Activated CD8-positive, alpha-beta T cell treated with anti-CD3 and anti-CD28 coated beads for 36 hours (primary cell): ENCODE results near the gene RIPOR3. TPM values are rescaled to one million over a fixed set of nuclear protein-coding genes. Genes with fewer than 3 reads are reported as not detected.

Source experiments
- ATAC-seq: fragments of 200-7000 bp; cut with Tn5 transposase; one replicate; pipeline ENCODE4 v1.10.0; 2021; ENCODE audit warnings: mild to moderate bottlenecking, moderate library complexity
- CTCF ChIA-PET: fragments of 350-600 bp; sonication (Branson Sonifier 250); formaldehyde crosslinking; loops from one replicate; lab custom pipeline; 2021; ENCODE audit warnings: antibody characterized with exemption; lab: Charles Lee
- POLR2A ChIA-PET: fragments of 350-600 bp; sonication (Branson Sonifier 250); formaldehyde crosslinking; loops from one replicate; lab custom pipeline; 2021; ENCODE audit warnings: antibody characterized with exemption; lab: Charles Lee
- DNase-seq: peaks from one replicate; pipeline ENCODE4 v3.0.0-alpha.2; 2020
- H3K27ac Mint-ChIP-seq: one replicate; pipeline ENCODE4 v1.8.0; 2021; ENCODE audit warnings: mild to moderate bottlenecking, mixed read lengths
- H3K27me3 Mint-ChIP-seq: one replicate; pipeline ENCODE4 v1.8.0; 2021; ENCODE audit warnings: mixed read lengths
- H3K36me3 Mint-ChIP-seq: one replicate; pipeline ENCODE4 v1.8.0; 2021; ENCODE audit warnings: low read depth, mixed read lengths
- H3K4me1 Mint-ChIP-seq: one replicate; pipeline ENCODE4 v1.8.0; 2021; ENCODE audit warnings: low read depth, mixed read lengths
- H3K4me3 Mint-ChIP-seq: one replicate; pipeline ENCODE4 v1.8.0; 2021; ENCODE audit warnings: mild to moderate bottlenecking, moderate library complexity, mixed read lengths
- H3K9me3 Mint-ChIP-seq: one replicate; pipeline ENCODE4 v1.8.0; 2021; ENCODE audit warnings: mixed read lengths
- intact Hi-C: fragments of 100-400 bp; cut with micrococcal nuclease; formaldehyde crosslinking; loops from one replicate; pipeline ENCODE4 v1.10.0; 2022
- total RNA-seq, 2 experiments: library from RNA; stranded (reverse); gene quantifications; one replicate each; pipeline ENCODE4 v1.2.3, GENCODE V29; 2021
- TF ChIP-seq, protein P1 (sequence below): fragments of 200-600 bp; IDR thresholded peaks from one replicate; pipeline ENCODE4 v1.8.0; 2022; ENCODE audit warnings: antibody characterized with exemption, mild to moderate bottlenecking

RIPOR3 gene
- total RNA-seq, 2 experiments from 2014 or later, result not detected

DNA sequence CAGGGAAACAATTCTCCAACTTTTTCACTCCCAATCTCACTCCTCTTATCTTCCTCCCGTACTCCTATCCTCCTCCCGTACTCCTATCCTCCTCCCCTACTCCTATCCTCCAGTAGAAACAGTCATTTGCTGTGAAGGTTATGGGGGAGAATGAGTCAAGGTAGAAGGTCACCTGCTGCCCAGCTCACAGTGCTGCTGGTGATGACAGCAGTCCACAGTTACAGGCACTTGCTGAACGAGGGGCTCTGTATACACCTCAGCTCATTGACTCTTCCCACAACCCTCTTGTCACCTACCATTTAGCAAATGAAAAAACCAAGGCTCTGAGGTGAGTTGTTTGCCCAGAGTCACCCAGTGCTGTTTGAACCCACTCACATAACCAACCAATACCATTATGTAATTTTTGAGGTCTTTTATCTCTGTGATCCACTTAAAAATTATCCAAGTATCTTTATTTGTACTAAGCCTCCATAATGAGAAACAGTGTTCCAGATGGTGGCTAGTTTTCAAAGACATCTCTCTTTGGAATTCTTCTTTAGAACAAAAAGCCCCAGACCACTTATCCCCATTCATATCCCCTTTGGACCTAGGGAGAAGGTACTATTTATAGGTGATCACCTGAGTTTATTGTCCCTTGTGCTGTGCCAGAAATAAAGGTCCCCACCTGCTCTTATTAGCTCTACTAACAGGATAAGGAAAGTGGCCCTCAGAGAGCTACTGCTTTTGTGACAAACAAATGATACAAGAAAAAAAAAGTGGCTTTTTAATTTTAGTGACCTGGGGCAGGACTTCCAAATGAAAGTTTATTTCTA lies 128.0 kb downstream of the RIPOR3 start:
- ATAC-seq, result peak; percentile 53
- intact Hi-C loops, result loop anchor here (5.0 kb wide), 1 partner anchor 46 kb away; no protein-coding TSS in a partner anchor
- TF ChIP-seq, protein P1, sequence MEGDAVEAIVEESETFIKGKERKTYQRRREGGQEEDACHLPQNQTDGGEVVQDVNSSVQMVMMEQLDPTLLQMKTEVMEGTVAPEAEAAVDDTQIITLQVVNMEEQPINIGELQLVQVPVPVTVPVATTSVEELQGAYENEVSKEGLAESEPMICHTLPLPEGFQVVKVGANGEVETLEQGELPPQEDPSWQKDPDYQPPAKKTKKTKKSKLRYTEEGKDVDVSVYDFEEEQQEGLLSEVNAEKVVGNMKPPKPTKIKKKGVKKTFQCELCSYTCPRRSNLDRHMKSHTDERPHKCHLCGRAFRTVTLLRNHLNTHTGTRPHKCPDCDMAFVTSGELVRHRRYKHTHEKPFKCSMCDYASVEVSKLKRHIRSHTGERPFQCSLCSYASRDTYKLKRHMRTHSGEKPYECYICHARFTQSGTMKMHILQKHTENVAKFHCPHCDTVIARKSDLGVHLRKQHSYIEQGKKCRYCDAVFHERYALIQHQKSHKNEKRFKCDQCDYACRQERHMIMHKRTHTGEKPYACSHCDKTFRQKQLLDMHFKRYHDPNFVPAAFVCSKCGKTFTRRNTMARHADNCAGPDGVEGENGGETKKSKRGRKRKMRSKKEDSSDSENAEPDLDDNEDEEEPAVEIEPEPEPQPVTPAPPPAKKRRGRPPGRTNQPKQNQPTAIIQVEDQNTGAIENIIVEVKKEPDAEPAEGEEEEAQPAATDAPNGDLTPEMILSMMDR, result no peak
- Mint-ChIP-seq H3K27ac (peak overlapping the region; percentile 66), H3K4me1 (peaks cover 74% of the 10 kb centered on the region), H3K9me3 (no peaks in the 10 kb centered on the region), H3K4me3 (no peak overlapping the region), H3K36me3 (peaks cover 54% of the 10 kb centered on the region), H3K27me3 (no peaks in the 10 kb centered on the region)
- DNase-seq, result peak; percentile 40
- CTCF ChIA-PET, result interaction anchor here (1.1 to 1.9 kb wide), 5 partner anchors 10 to 37 kb away, joined by 3 to 5 read pairs (median 4); no protein-coding TSS in a partner anchor
- POLR2A ChIA-PET, result interaction anchor here (1.0 to 5.8 kb wide), 7 partner anchors 10 to 52 kb away, joined by 3 to 42 read pairs (median 4); partner anchors contain the start of gene PTPN1

DNA sequence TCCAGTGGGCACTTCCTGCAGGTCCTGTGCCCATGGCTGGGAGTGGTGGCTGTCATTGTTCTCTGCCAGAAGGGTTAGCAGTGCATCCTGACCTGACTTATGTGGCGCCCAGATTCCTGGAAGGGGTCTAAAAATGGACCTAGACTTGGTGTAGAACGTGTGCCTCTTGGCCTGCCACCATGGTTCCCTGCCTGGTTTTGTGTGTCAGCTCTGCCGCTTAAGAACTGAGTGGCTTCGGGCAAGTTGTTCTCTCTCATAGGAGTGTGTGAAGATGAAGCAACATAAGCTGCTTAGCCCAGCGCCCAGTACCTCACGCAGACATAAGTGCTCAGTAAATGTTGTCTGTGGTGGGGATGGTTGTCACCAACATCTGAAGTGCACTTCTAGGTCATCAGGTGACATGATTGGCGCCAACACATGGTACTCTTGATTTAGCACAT lies 129.1 kb downstream of the RIPOR3 start:
- DNase-seq (no peak), ATAC-seq (no peak)
- H3K27me3 Mint-ChIP-seq, result no peaks in the 10 kb centered on the region
- H3K27ac Mint-ChIP-seq, result peak overlapping the region; percentile 94
- TF ChIP-seq, protein P1, result no peak
- ChIA-PET CTCF (interaction anchor here (1.1 to 1.9 kb wide), 7 partner anchors 8 to 187 kb away, joined by 3 to 10 read pairs (median 6); partner anchors contain the start of gene PTPN1), POLR2A (interaction anchor here (1.0 to 5.8 kb wide), 9 partner anchors 10 to 65 kb away, joined by 3 to 42 read pairs (median 5); partner anchors contain the start of gene PTPN1)
- intact Hi-C loops, result loop anchor here (5.0 kb wide), 1 partner anchor 45 kb away; no protein-coding TSS in a partner anchor
- peaks cover 70% of the 10 kb centered on the region for H3K4me1 Mint-ChIP-seq
- H3K4me3 Mint-ChIP-seq, result no peak overlapping the region
- H3K36me3 Mint-ChIP-seq, result peaks cover 49% of the 10 kb centered on the region
- H3K9me3 Mint-ChIP-seq, result no peaks in the 10 kb centered on the region

DNA sequence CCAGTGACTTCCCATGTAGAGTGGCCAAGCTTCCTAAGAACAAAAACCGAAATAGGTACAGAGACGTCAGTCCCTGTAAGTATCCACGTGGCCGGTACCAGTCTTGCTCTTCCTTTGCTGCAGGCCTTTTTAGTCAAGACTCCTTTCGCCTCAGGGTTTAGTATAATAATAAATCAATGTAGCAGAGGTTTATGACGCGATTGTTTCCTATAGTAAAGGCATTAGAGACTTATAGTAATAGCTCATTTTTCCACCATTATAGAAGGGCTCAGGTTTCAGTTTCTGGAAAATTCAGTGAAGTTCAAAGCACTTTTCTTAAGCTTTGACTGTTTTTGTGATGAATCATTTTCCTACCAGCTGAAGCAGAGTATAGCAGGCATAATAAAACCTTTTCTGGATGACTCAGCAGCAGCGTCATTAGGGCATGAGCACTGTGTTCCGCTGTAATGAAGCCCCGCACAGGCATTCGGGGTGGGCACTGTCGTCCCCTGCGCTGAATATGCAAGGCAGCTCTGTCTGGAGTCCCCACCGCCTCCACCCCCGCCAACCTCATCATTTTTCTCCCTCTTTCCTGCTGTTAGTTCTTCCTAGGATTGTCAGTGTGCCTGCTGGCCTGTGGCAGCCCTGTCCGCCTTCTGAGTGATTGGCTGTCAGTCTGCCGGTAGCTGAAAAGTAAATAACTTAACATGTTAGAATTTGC lies 129.8 kb downstream of the RIPOR3 start:
- intact Hi-C loops, result loop anchor here (5.0 kb wide), 1 partner anchor 44 kb away; no protein-coding TSS in a partner anchor
- DNase-seq, result peak; percentile 87

GRCh38 chr20:50560867-50561266 lies 130.5 kb downstream of the RIPOR3 start:
- ChIA-PET POLR2A (interaction anchor here (0.6 to 5.8 kb wide), 11 partner anchors 9 to 77 kb away, joined by 3 to 42 read pairs (median 5); partner anchors contain the start of gene PTPN1), CTCF (interaction anchor here (0.9 to 1.9 kb wide), 9 partner anchors 9 to 189 kb away, joined by 3 to 13 read pairs (median 6); partner anchors contain the start of gene PTPN1)
- Mint-ChIP-seq H3K4me3 (peak overlapping the region; percentile 50), H3K27ac (peak overlapping the region; percentile 94), H3K36me3 (peaks cover 54% of the 10 kb centered on the region), H3K9me3 (no peaks in the 10 kb centered on the region), H3K27me3 (no peaks in the 10 kb centered on the region), H3K4me1 (peaks cover 67% of the 10 kb centered on the region)
- no peak for DNase-seq
- TF ChIP-seq, protein P1, result no peak
- intact Hi-C loops, result loop anchor here (5.0 kb wide), 1 partner anchor 44 kb away; no protein-coding TSS in a partner anchor
- ATAC-seq, result no peak

More for the DNA sequence above, 129.8 kb downstream of the RIPOR3 start:
- no peaks in the 10 kb centered on the region for H3K27me3 Mint-ChIP-seq
- POLR2A ChIA-PET, result interaction anchor here (0.6 to 5.8 kb wide), 11 partner anchors 10 to 64 kb away, joined by 3 to 42 read pairs (median 4); partner anchors contain the start of gene PTPN1
- H3K4me3 Mint-ChIP-seq, result peak overlapping the region; percentile 50
- TF ChIP-seq, protein P1, result no peak
- H3K27ac Mint-ChIP-seq, result peak overlapping the region; percentile 94
- no peaks in the 10 kb centered on the region for H3K9me3 Mint-ChIP-seq
- CTCF ChIA-PET, result interaction anchor here (0.9 to 1.9 kb wide), 12 partner anchors 9 to 188 kb away, joined by 3 to 13 read pairs (median 6); partner anchors contain the start of gene PTPN1
- peak; percentile 87 for ATAC-seq
- peaks cover 50% of the 10 kb centered on the region for H3K36me3 Mint-ChIP-seq
- peaks cover 65% of the 10 kb centered on the region for H3K4me1 Mint-ChIP-seq
